Peyer's patch (tissue), 4 donors: ENCODE data around the gene BCAN.

ENCODE experiments used
- CTCF ChIP-seq, 6 experiments: fragments of 450-650 bp in 4 of 6; fragments of 200-600 bp in 2 of 6; sonication (generic) in 1 of 6; IDR thresholded peaks; one replicate each; pipeline ENCODE4 v1.5.1; 2017 to 2019; ENCODE audit warnings: antibody characterized with exemption in 6 of 6, mild to moderate bottlenecking in 3 of 6, moderate library complexity in 1 of 6
- POLR2A ChIP-seq, 2 donors: fragments of 450-650 bp; IDR thresholded peaks; one replicate each; pipeline ENCODE4 v1.5.1; 2017; ENCODE audit warnings: antibody characterized with exemption in 2 of 2, mild to moderate bottlenecking in 2 of 2, moderate library complexity in 2 of 2

GRCh38 chr1:156645666-156646065 is 3.7 kb downstream of the BCAN start:
- TF ChIP-seq POLR2A (IDR thresholded peaks at IDR 0.05) = no peak
- no peak for TF ChIP-seq CTCF (IDR thresholded peaks at IDR 0.05)
